ENCODE measurements around the gene EDEM2. TPM values are rescaled to one million over a fixed set of nuclear protein-coding genes. Genes with fewer than 3 reads are reported as not detected.
A peak's percentile ranks its signal among the peaks of the same experiment; 100 is the strongest.

Gene EDEM2
- total and polyA plus RNA-seq, 2 of the 4 experiments (the other 2 are of a cell fraction) = 19.0 to 27.4 TPM

GRCh38 chr20:35116258-35116657, 30.9 kb downstream of the EDEM2 start:
- no peak for ATAC-seq (ENCODE audit: low read depth)
- H2AK5ac ChIP-seq (ENCODE audit: low read depth, low read length) = peak overlapping the region; percentile 83
- H3K23ac ChIP-seq (ENCODE audit: low read depth, low read length) = peak overlapping the region; percentile 59; the same call in 1 of the 2 replicates
- H4K91ac ChIP-seq (ENCODE audit: insufficient read depth, low read depth, low read length) = peak overlapping the region; percentile 46
- H4K8ac ChIP-seq (ENCODE audit: low read depth in 2 of 2, low read length in 2 of 2) = peak overlapping the region; percentile 44 to 56; a peak in 2 of 4 replicates
- H3K18ac ChIP-seq (ENCODE audit: low read depth, low read length) = peak overlapping the region; percentile 21
- CTCF ChIA-PET = interaction anchor here (0.6 to 2.2 kb wide), 2 partner anchors 20 to 837 kb away, joined by 5 to 11 read pairs; no protein-coding TSS in a partner anchor
- peaks cover 5 to 31% of the 10 kb centered on the region in 2 experiments; a peak in 1 of 4 replicates for H3K79me1 ChIP-seq (ENCODE audit: low read depth in 1 of 2, low read length in 2 of 2)
- peak overlapping the region; percentile 4 for H4K5ac ChIP-seq (ENCODE audit: low read depth, low read length)
- H3K4me1 ChIP-seq (ENCODE audit: control insufficient read depth, insufficient read depth, low read length) = peaks cover 34% of the 10 kb centered on the region
- H2AK9ac ChIP-seq (replicated peaks; ENCODE audit: low read depth, low read length, poor library complexity) = peak overlapping the region; percentile 33
- H2BK120ac ChIP-seq (ENCODE audit: low read depth, low read length) = peak overlapping the region; percentile 85
- H3K4me3 ChIP-seq (ENCODE audit: insufficient read depth, low read depth, low read length) = no peak overlapping the region
- no peak overlapping the region for H3K56ac ChIP-seq (ENCODE audit: extremely low read depth, insufficient read depth, low read length)
- dilution Hi-C loops (cut with HindIII; ENCODE audit: low sequenced_read_pairs, unreplicated experiment) (no loop called here), intact Hi-C loops (cut with micrococcal nuclease) (no loop called here), in situ Hi-C loops (cut with MboI; ENCODE audit: low sequenced_read_pairs) (no loop called here)
- BruUV-seq (replicated peaks) = no TSS peak
- H3K4ac ChIP-seq (ENCODE audit: low read depth, low read length) = peak overlapping the region; percentile 84
- H3K9me3 ChIP-seq (ENCODE audit: control insufficient read depth, insufficient read depth, low read length) = no peaks in the 10 kb centered on the region
- H2BK5ac ChIP-seq (ENCODE audit: low read depth, low read length, poor library complexity, severe bottlenecking) = peak overlapping the region; percentile 32
- H3K27ac ChIP-seq (ENCODE audit: insufficient read depth, low read length) = peak overlapping the region; percentile 30; the same call in 1 of the 2 replicates
- peak overlapping the region; percentile 15 for H2BK15ac ChIP-seq (ENCODE audit: low read depth, low read length)
- TF ChIP-seq MAFK (IDR thresholded peaks at IDR 0.05; ENCODE audit: low read depth, low read length) = no peak
- no peak for TF ChIP-seq BHLHE40 (IDR thresholded peaks at IDR 0.05; ENCODE audit: low read depth, low read length)
- no peak for TF ChIP-seq RCOR1 (IDR thresholded peaks at IDR 0.05; ENCODE audit: insufficient replicate concordance, low read length)
- peak; percentile 57; the same call in 1 of the 2 replicates for TF ChIP-seq NFE2L2 (IDR thresholded peaks at IDR 0.05; ENCODE audit: low read depth, low read length)
- H3K36me3 ChIP-seq (ENCODE audit: control insufficient read depth, insufficient read depth, low read length) = peaks cover 23% of the 10 kb centered on the region
- H3K9me1 ChIP-seq (ENCODE audit: insufficient read depth, low read length) = peaks cover 33% of the 10 kb centered on the region
- H3K14ac ChIP-seq (replicated peaks; ENCODE audit: low read depth, low read length) = peak overlapping the region; percentile 61
- no peak overlapping the region for H2AFZ ChIP-seq (replicated peaks; ENCODE audit: low read length, poor library complexity)
- POLR2A ChIA-PET (ENCODE audit: unreplicated experiment) = no interaction called here
- H3K9ac ChIP-seq (ENCODE audit: low read depth, low read length) = no peak overlapping the region
- DNase-seq = no peak
- no peaks in the 10 kb centered on the region for H3K27me3 ChIP-seq (ENCODE audit: control insufficient read depth, insufficient read depth, low read length)
- H4K20me1 ChIP-seq (ENCODE audit: insufficient read depth, low read length) = peaks cover 2% of the 10 kb centered on the region; the same call in 1 of the 2 replicates
- no peak overlapping the region for H3K4me2 ChIP-seq (ENCODE audit: low read depth, low read length)
- 81% methylated on average over 3 of the region's 4 CpGs; no CpG with 5 or more reads in 1 of the 2 experiments for WGBS, 2 experiments (ENCODE audit: extremely low coverage in 2 of 2, insufficient read length in 1 of 2)
- H2BK20ac ChIP-seq (ENCODE audit: low read depth, low read length) = peak overlapping the region; percentile 91

All from IMR-90 (cell line).